HepG2 (cell line): ENCODE results near the gene CYP4F22. TPM values are rescaled to one million over a fixed set of nuclear protein-coding genes. Genes with fewer than 3 reads are reported as not detected.

Experiments
- CAMTA2 ChIP-seq: sonication (generic); formaldehyde crosslinking; IDR thresholded peaks from 2 replicates; pipeline ENCODE4 v1.4.0; 2020; ENCODE audit warnings: mild to moderate bottlenecking, missing genetic modification reagents, borderline replicate concordance
- RERE ChIP-seq: IDR thresholded peaks from 2 replicates; pipeline ENCODE4 v1.6.1; 2016; ENCODE audit warnings: low read depth, missing genetic modification reagents, missing compliant biosample characterization
- ZNF687 ChIP-seq: sonication (generic); formaldehyde crosslinking; IDR thresholded peaks from 2 replicates; pipeline ENCODE4 v1.5.1; 2020; ENCODE audit warnings: mild to moderate bottlenecking, missing genetic modification reagents, moderate library complexity
- polyA plus RNA-seq, 8 experiments: library from polyadenylated mRNA; depleted of rRNA in 3 of 8; stranded (reverse) in 7 of 8; unstranded in 1 of 8; fragments of >200 nt; fragmentation: Illumina TruSeq in 4 of 8; extraction: Trizol in 4 of 8; gene quantifications; 2 replicates each; pipeline versions ENCODE4 v1.2.1 to v1.2.3, GENCODE V29; 2011 to 2016; ENCODE audit warnings: low read depth in 4 of 8, missing spikeins in 1 of 8, mixed read lengths in 1 of 8; ENCODE audit not compliant: insufficient read depth in 1 of 8
- total RNA-seq, 5 experiments: library from RNA; depleted of rRNA; stranded (reverse); fragments of >200 nt; fragmentation: Illumina TruSeq; extraction: Trizol; gene quantifications; 2 replicates each; pipeline ENCODE4 v1.2.3, GENCODE V29; 2016; ENCODE audit warnings: low read depth in 1 of 5

Gene CYP4F22
- total and polyA plus RNA-seq, 2 of the 13 experiments (the other 11 are each of a cell fraction or from before 2014, with no cell fraction given): 0.05 TPM; not detected in 1

DNA sequence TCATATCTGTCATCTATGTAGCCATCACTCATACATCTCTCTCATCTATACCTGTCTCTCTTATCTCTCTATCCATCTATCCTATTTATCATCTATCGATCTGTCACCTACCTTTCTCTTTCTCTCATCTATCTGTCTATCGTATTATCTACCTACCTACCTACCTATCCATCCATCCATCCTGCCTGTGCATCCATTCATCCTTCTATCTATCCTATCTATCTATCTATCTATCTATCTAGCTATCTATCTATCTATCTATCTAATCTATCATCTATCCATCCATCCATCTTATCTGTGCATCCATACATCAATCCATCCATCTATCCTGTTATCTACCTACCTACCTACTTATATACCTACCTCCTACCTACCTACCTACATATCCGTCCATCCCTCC is 62.1 kb downstream of the CYP4F22 start (continued):
- no peak for TF ChIP-seq RERE
- TF ChIP-seq ZNF687 (CRISPR knock-in tag): no peak
- no peak for TF ChIP-seq CAMTA2 (CRISPR knock-in tag)
- TF ChIP-seq, all 625 proteins: peak for 0
